Bronchial epithelial cell (primary cell): ENCODE results near the gene PDZD8. TPM values are rescaled to one million over a fixed set of nuclear protein-coding genes. Genes with fewer than 3 reads are reported as not detected.

Experiments
- DNase-seq: peaks from one replicate; pipeline ENCODE4 v3.0.0-alpha.2; 2010; ENCODE audit warnings: low read depth
- FAIRE-seq: peaks from 2 replicates; lab custom pipeline; 2011; peaks lifted over from hg19 to GRCh38; lab: Jason Lieb, UNC
- H3K27me3 ChIP-seq: 2 replicates; pipeline ENCODE4 v1.5.1; 2011; ENCODE audit warnings: low read length; ENCODE audit not compliant: control insufficient read depth, insufficient read depth
- H3K36me3 ChIP-seq: 2 replicates; pipeline ENCODE4 v1.5.1; 2011; ENCODE audit warnings: low read length; ENCODE audit not compliant: control insufficient read depth, insufficient read depth
- H3K4me3 ChIP-seq: 2 replicates; pipeline ENCODE4 v1.5.1; 2011; ENCODE audit warnings: mild to moderate bottlenecking, low read depth, low read length, control low read depth
- CTCF ChIP-seq: IDR thresholded peaks from 2 replicates; pipeline ENCODE4 v1.5.1; 2011; ENCODE audit warnings: mild to moderate bottlenecking, moderate library complexity, low read length, control low read depth, inconsistent platforms; ENCODE audit not compliant: insufficient read depth, severe bottlenecking
- total RNA-seq: library from RNA; depleted of rRNA; stranded (reverse); fragments of >200 nt; gene quantifications from 2 replicates; pipeline ENCODE4 v1.2.1, GENCODE V29; 2014

Gene PDZD8
- total RNA-seq, 1 donor from 2014 or later = 20.3 TPM

- H3K27me3 ChIP-seq = no peaks in the 10 kb centered on the region
- no peak for TF ChIP-seq CTCF
- no peak overlapping the region for H3K4me3 ChIP-seq
- no peak for FAIRE-seq
- no peaks in the 10 kb centered on the region for H3K36me3 ChIP-seq
- no peak for DNase-seq
Measured at GRCh38 chr10:117256910-117257309, 118.3 kb downstream of the PDZD8 start.

- DNase-seq (no peak), FAIRE-seq (no peak)
- TF ChIP-seq CTCF = no peak
- Histone ChIP-seq H3K36me3 (no peaks in the 10 kb centered on the region), H3K27me3 (no peaks in the 10 kb centered on the region), H3K4me3 (no peak overlapping the region)
Measured at GRCh38 chr10:117255835-117256460, 119.3 kb downstream of the PDZD8 start.

- no peaks in the 10 kb centered on the region for H3K27me3 ChIP-seq
- TF ChIP-seq CTCF = no peak
- no peak overlapping the region for H3K4me3 ChIP-seq
- no peaks in the 10 kb centered on the region for H3K36me3 ChIP-seq
- FAIRE-seq = no peak
- DNase-seq = no peak
Measured at GRCh38 chr10:117254774-117255735, 120.2 kb downstream of the PDZD8 start.

GRCh38 chr10:117254338-117254737 lies 120.9 kb downstream of the PDZD8 start:
- FAIRE-seq = no peak
- TF ChIP-seq CTCF = no peak
- Histone ChIP-seq H3K27me3 (no peaks in the 10 kb centered on the region), H3K4me3 (no peak overlapping the region), H3K36me3 (no peaks in the 10 kb centered on the region)
- no peak for DNase-seq

GRCh38 chr10:117253908-117254307 lies 121.3 kb downstream of the PDZD8 start:
- DNase-seq (no peak), FAIRE-seq (no peak)
- no peaks in the 10 kb centered on the region for H3K27me3 ChIP-seq
- H3K4me3 ChIP-seq = no peak overlapping the region
- H3K36me3 ChIP-seq = no peaks in the 10 kb centered on the region
- no peak for TF ChIP-seq CTCF
